ENCODE measurements around the gene LRRC63.

The LRRC63 gene

DNA sequence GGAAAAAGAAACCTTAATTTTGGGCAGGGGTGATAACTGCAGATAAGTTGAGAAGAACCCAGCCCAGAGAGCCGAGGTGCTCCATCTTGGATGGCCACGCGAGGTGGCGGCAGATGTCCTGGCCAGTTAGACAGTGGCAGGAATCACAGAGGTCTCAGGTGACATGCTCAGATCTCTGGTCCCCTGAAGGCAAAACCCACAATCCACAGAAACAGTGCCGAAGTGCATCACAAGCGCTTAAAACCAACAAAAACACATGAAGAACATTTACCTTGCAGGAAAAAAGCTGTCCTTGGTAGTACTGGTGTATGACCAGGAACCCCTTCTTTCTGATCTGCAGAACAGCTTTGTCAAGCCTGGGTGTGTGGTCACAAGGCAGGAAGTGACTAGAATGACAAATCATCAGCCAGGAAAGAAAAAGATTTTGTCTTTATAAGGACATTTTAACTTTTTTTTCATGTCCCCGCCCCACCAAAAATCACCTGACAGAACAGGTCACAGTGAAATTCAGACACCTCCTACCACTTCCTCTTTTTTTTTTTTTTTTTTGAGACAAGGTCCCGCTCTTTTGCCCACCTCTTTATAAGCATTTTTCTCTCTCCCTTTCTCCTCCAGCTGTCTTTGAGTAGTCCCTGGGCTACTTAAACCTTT is 29.8 kb upstream of the LRRC63 start, which contains the start of gene LCP1:
LCP1 (minus strand) TSS at position 338 of the 651 bp plus-strand sequence. CDS start 22,515 bp downstream, outside the sequence.
- DNase-seq (ENCODE audit: low spot score) = peak; percentile 73
- TF ChIP-seq, protein P1, sequence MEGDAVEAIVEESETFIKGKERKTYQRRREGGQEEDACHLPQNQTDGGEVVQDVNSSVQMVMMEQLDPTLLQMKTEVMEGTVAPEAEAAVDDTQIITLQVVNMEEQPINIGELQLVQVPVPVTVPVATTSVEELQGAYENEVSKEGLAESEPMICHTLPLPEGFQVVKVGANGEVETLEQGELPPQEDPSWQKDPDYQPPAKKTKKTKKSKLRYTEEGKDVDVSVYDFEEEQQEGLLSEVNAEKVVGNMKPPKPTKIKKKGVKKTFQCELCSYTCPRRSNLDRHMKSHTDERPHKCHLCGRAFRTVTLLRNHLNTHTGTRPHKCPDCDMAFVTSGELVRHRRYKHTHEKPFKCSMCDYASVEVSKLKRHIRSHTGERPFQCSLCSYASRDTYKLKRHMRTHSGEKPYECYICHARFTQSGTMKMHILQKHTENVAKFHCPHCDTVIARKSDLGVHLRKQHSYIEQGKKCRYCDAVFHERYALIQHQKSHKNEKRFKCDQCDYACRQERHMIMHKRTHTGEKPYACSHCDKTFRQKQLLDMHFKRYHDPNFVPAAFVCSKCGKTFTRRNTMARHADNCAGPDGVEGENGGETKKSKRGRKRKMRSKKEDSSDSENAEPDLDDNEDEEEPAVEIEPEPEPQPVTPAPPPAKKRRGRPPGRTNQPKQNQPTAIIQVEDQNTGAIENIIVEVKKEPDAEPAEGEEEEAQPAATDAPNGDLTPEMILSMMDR (IDR thresholded peaks at IDR 0.05; ENCODE audit: extremely low read depth, missing control alignments) = no peak

DNA sequence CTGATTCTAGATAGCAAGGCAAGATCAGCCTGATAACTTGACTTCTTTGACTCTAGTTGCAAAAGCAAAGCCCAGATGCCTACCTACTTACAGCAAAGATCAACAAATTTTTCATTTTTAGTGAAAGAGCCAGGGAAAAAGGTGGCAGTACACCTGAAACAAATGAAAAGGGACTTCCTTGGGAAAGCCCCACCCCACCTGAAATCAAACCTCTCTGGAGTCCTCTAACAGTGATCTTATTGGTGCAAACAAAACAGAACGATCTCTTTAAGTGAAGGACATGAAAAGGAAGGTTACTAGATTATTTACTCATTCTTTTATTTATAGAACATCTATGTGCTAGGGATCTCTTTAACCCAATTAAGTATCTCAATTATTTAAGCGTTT is 29.2 kb upstream of the LRRC63 start:
- no peak for DNase-seq (ENCODE audit: low spot score)
- TF ChIP-seq, protein P1 (IDR thresholded peaks at IDR 0.05; ENCODE audit: extremely low read depth, missing control alignments) = no peak

DNA sequence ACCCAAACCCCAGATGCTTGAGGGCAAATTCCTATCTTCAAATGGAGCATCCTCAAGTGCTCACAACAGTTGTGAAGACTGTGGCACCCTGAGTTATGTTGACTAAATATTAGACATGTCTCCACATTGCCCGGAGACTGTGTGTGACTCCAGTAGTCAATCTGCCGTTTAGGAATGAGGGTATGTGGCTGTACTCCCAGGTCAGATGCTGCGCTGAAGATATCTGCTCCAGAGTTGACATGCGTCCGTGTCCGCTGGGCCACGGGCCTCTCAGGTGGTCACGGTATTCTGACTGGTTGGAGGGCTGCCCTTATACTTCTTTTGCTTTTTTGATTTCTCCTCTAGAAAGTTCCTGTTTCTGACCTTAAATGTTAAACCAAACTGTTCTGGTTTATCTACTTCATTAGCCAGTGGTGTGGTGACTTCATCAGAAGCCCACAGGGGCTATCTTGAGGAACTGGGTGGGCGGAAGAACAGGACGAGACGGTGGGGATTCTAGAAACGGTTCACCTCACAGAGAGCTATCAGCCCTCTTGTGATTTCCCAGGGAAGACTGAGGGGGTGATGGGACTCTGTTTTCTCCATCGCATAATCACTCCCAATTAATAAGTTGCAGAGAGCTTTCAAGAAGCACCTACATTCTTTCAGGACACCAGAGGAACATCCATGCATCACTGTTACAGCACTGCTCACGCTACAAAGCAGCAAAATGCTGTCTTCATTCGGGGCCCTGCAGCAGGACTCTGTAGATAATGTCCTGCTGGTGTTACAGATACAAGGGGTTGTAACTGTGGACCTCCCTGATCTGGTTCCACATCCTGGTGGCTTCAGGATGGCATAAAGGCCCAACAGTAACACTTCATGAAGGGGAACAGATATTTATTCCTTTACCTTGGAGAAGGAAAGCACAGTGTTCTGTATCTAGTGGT is 28.4 kb upstream of the LRRC63 start:
- no peak for DNase-seq (ENCODE audit: low spot score)
- TF ChIP-seq, protein P1 (IDR thresholded peaks at IDR 0.05; ENCODE audit: extremely low read depth, missing control alignments) = no peak

DNA sequence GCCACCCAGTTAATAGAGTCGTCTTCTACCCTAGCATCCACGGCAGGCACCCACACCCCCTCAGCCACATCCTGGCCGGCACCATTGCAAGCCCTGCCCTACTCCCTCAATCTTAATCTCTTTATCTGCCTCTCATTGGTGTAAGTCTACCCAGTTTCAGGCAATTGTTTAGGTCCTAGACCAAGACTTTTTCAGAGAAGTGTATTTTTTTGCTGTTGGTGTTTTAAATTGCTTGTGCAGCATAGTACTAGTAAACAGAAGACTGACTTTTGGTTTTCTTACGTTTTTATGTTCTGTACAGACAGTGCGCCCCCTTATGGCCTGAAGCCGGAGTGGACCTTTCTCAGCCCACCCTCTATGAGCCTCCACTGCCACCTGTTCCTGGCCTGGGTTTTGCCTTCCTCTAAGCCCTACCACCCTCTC is 27.4 kb upstream of the LRRC63 start:
- TF ChIP-seq, protein P1 (IDR thresholded peaks at IDR 0.05; ENCODE audit: extremely low read depth, missing control alignments) = peak; percentile 88
- DNase-seq (ENCODE audit: low spot score) = peak; percentile 62

DNA sequence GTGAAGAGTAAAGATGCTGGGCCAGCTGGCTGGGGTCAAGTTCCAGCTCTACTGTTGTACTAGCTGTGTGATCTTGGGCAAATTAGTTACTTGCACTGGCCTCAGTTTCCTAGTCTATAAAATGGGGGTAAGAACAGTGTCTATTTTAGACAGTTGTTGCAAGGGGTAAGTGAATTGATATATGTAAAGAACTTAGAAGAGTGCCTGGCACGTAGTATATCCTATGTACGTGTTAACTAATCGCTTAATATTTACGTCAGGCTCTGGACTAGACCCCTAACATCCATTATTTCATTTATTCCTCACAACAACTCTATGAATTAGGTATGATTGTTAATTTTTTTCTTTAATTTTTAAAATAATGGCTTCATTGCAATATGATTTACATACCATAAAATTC is 26.1 kb upstream of the LRRC63 start:
- DNase-seq (ENCODE audit: low spot score) = no peak
- TF ChIP-seq, protein P1 (IDR thresholded peaks at IDR 0.05; ENCODE audit: extremely low read depth, missing control alignments) = no peak

DNA sequence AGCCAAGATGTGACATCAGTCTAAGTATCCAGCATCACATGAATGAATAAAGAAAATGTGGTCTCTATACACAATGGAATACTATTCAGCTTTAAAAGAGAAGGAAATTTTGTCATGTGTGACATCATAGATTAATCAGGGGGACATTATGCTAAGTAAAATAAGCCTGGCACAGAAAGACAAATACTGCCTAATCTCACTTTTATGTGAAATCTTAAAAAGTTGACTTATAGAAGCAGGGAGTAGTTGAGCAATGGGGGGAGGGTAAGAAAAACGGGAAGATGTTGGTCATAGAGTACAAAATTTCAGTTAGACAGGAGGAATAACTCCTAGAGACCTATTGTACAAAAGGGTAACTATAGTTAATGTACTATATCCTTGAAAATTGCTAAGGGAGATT is 19.3 kb upstream of the LRRC63 start:
- TF ChIP-seq, protein P1 (IDR thresholded peaks at IDR 0.05; ENCODE audit: extremely low read depth, missing control alignments) = no peak
- DNase-seq (ENCODE audit: low spot score) = no peak

DNA sequence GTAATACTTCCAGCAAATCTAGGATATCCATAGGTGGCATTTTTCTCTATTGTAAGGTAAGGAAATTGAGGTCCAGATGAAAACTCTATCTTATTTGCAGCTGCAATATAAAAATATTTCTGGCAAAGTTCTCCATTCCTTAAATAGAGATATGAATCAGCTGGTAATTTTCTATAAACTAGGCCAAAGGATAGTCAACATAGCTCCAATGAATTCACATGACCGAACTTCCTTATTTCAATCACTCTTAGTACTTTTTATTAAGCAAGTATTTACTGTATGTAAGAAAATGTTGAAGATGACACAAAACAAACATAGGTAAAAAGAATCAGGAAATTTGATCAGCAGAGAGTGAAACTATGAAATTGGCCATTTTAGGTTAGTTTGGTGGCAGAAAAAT is 16.7 kb upstream of the LRRC63 start:
- no peak for DNase-seq (ENCODE audit: low spot score)
- TF ChIP-seq, protein P1 (IDR thresholded peaks at IDR 0.05; ENCODE audit: extremely low read depth, missing control alignments) = no peak
